A549 treated with RU486 at 1 μM for 4 hours (cell line): ENCODE measurements around the gene MRPL53. TPM values are rescaled to one million over a fixed set of nuclear protein-coding genes. Genes with fewer than 3 reads are reported as not detected.

ENCODE experiments used
- total RNA-seq: library from RNA; stranded (reverse); fragments of 200-300 nt; extraction: Qiagen RNA extraction; gene quantifications from 5 replicates; pipeline ENCODE4 v1.2.3, GENCODE V29; 2022; ENCODE audit warnings: low read depth

Gene MRPL53
- total RNA-seq: 108 to 158 TPM (median 132 TPM) in 5 replicates

DNA sequence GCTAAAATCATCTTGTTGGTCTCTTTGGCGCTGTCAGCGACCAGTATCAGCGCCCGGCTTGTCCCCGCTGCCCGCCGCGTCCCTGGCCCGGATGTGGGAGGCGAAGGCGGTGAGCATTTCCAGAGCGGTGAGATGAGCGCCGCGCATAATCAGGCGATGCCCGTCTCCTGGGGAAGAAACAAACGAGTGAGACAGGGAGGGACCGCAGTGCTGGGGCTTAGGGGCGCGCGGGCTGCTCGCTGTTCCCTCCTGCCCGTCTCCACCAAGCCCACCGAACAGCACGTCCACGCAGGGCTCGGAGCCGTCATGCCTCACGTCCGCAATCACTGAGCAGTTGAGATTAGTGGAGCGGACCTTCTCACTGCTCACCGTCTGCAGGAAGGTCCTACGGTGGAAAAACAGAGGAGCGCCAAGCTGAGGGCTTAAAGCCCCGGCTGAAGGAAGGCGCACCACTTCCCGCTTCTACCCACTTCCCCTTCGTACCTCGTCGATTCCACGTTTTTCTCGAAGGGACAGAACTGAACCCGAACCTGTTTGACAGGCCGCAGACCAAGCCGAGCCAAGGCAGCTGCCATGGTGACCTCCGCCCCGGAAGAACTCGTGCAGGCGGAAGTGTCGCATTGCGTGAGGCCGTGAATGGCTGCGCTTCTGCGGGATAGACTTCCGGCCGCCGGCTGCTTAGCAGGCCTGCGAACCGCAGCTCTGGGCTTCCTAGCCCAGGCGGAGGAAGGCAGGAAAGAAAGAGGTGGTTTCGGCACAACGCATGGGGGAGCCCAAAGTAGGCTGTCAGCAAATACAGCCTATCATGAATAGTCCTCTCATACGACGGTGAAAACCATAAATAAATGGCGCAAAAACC is at the start of gene MRPL53:
Gene MRPL53 (minus strand): TSS at position 595 of the 859 bp plus-strand sequence. CDS start 20 bp downstream, at position 575.

GRCh38 chr2:74514368-74515270 is 42.1 kb upstream of the MRPL53 start, which contains the start of gene TLX2:
Gene TLX2, plus strand, starts transcription at chr2:74514450. Its CDS starts 357 bp downstream, at chr2:74514807.

GRCh38 chr2:74507145-74507925 is 34.9 kb upstream of the MRPL53 start, which contains the start of gene PCGF1:
Gene PCGF1, minus strand, starts transcription at chr2:74507695. Its CDS starts 27 bp downstream, at chr2:74507668.

DNA sequence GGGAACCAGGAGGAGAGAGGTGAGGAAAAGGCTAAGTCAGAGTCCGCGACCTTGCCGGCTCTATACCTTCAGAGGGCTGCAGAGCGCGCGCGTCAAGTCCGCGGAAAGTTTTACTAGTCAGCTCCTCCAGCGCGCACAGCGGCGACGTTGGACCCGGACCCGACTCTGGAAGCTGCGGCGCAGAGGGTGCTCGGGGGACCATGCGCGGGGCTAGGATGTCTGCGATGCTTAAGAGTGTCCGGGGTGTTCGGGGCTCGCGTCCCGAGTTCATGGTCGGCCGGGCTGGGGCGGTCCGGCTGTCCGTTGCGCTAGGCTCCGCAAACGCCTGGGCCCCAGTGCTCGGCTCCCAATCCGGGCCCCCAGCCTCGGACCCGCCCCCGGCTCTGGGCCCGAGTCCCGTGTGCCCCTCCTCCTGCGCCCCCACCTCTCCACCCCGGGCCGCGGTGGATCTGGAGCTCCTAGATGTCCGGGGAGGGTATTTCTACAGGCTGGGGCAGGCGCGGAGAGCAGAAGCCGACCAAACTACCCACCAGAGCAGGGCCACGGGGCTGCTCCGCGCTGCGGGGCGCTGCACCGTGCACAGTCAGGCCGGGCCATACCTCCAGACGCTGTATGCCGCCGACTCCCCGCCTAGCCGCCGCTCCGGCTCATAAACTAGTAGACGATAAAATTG is 26.9 kb upstream of the MRPL53 start, which contains the start of gene LBX2:
Gene LBX2 (minus strand): TSS at position 337 of the 673 bp plus-strand sequence. CDS start 66 bp downstream, at position 271.

GRCh38 chr2:74482801-74483674 is 10.6 kb upstream of the MRPL53 start, which contains the start of the genes CCDC142 and TTC31:
Gene CCDC142, minus strand, starts transcription at chr2:74482998. Its CDS starts 161 bp downstream, at chr2:74482837.
Gene TTC31, plus strand, starts transcription at chr2:74483081. Its CDS starts 15 bp downstream, at chr2:74483096.

DNA sequence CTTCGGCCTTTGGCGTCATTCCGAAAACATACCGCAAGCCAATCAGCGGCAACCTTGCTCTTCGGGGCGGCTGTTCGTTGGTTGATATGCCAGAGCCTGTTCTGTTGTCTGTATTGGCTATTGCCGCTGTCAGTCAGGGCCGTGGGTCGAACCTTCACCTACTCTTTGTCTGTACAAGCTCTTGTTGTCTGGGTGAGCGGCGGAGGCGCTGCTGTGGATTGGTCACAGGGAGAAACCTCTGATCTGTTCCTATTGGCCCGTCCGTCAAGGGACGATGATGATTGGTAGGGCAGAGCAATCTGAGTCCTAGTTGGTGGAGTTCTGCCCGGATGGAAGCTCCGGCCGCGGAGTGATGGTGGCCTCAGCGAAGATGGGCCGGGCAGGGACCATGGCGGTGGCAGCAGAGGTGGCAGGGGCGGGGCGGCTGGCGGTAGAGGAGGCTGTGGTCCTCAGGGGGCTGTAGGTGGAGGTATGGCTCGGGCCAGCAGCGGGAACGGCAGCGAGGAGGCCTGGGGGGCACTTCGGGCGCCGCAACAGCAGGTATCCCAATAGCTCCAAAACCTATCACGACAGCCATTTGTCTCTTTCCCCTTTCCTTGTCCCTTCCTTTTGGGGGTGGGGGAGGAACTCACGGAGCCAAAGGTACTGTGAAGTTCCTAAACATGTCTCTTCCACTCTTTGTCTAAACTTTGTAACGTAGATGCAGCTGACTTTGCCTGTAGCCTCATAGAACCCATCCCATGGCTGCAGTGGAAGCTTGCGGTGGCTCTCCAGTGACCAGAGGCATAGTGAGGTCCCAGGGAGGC is 14.1 kb downstream of the MRPL53 start, which contains the start of gene WBP1:
Gene WBP1 (plus strand): TSS at position 307 of the 806 bp plus-strand sequence. CDS start 165 bp downstream, at position 472.

GRCh38 chr2:74454654-74455511 is 17.6 kb downstream of the MRPL53 start, which contains the start of gene INO80B:
Gene INO80B, plus strand, starts transcription at chr2:74455087. Its CDS starts 30 bp downstream, at chr2:74455117.

GRCh38 chr2:74441690-74442482 is 30.6 kb downstream of the MRPL53 start, which contains the start of gene RTKN:
Gene RTKN, minus strand, starts transcription at chr2:74441937. Its CDS starts 121 bp downstream, at chr2:74441816.

Other genes with a start within 250 kb of the MRPL53 start
- gene SLC4A5, start 129.3 kb downstream of the MRPL53 start, total RNA-seq: 0.17 to 0.68 TPM (median 0.43 TPM) in 5 replicates
- gene DCTN1, start 92.4 kb downstream of the MRPL53 start, total RNA-seq: 104 to 150 TPM (median 150 TPM) in 5 replicates
- 1.9 to 3.5 TPM (median 3.2 TPM) in 5 replicates for gene C2orf81, start 51.1 kb downstream of the MRPL53 start, total RNA-seq
- 68.3 to 88.0 TPM (median 87.1 TPM) in 5 replicates for gene WDR54, start 51.0 kb downstream of the MRPL53 start, total RNA-seq
- 18.7 to 29.5 TPM (median 22.1 TPM) in 5 replicates for gene RTKN, start 30.7 kb downstream of the MRPL53 start, total RNA-seq
- gene INO80B, start 17.6 kb downstream of the MRPL53 start, total RNA-seq: 52.7 to 58.3 TPM (median 55.9 TPM) in 5 replicates
- gene WBP1, start 14.2 kb downstream of the MRPL53 start, total RNA-seq: 44.9 to 90.5 TPM (median 83.9 TPM) in 5 replicates
- gene MOGS, start 7.3 kb downstream of the MRPL53 start, total RNA-seq: 39.9 to 51.2 TPM (median 49.7 TPM) in 5 replicates
- 9.1 to 15.9 TPM (median 14.4 TPM) in 5 replicates for gene CCDC142, start 10.3 kb upstream of the MRPL53 start, total RNA-seq
- gene TTC31, start 10.4 kb upstream of the MRPL53 start, total RNA-seq: 14.5 to 16.7 TPM (median 16.4 TPM) in 5 replicates
- 2.7 to 4.1 TPM (median 3.4 TPM) in 5 replicates for gene LBX2, start 26.9 kb upstream of the MRPL53 start, total RNA-seq
- gene PCGF1, start 35.0 kb upstream of the MRPL53 start, total RNA-seq: 30.2 to 41.4 TPM (median 31.4 TPM) in 5 replicates
- gene TLX2, start 41.8 kb upstream of the MRPL53 start, total RNA-seq: 0.22 to 0.45 TPM (median 0.34 TPM) in 5 replicates
- 0.06 to 0.23 TPM (median 0.15 TPM) in 3 of 5 replicates, not detected in the others for gene DQX1, start 53.6 kb upstream of the MRPL53 start, total RNA-seq
- 182 to 257 TPM (median 240 TPM) in 5 replicates for gene AUP1, start 57.0 kb upstream of the MRPL53 start, total RNA-seq
- gene HTRA2, start 57.3 kb upstream of the MRPL53 start, total RNA-seq: 31.3 to 40.6 TPM (median 40.0 TPM) in 5 replicates
- 0.14 to 0.66 TPM (median 0.25 TPM) in 5 replicates for gene LOXL3, start 81.3 kb upstream of the MRPL53 start, total RNA-seq
- gene DOK1, start 82.0 kb upstream of the MRPL53 start, total RNA-seq: 4.2 to 6.3 TPM (median 5.4 TPM) in 5 replicates
- gene M1AP, start 175.7 kb upstream of the MRPL53 start, total RNA-seq: not detected in 5 replicates
- 8.1 to 12.1 TPM (median 9.2 TPM) in 5 replicates for gene SEMA4F, start 181.6 kb upstream of the MRPL53 start, total RNA-seq